GM12801 (cell line): ENCODE results near the gene CDNF.

Experiments used
- CTCF ChIP-seq: IDR thresholded peaks from one replicate; pipeline ENCODE4 v1.5.1; 2011; ENCODE audit warnings: control low read depth; ENCODE audit not compliant: insufficient read length; ENCODE audit errors: extremely low read depth

Gene CDNF

GRCh38 chr10:14820010-14820774, 17.6 kb downstream of the CDNF start:
- no peak for TF ChIP-seq CTCF

GRCh38 chr10:14815681-14816080, 22.2 kb downstream of the CDNF start:
- no peak for TF ChIP-seq CTCF

GRCh38 chr10:14812271-14812670, 25.6 kb downstream of the CDNF start:
- no peak for TF ChIP-seq CTCF

- TF ChIP-seq CTCF: no peak
Measured at GRCh38 chr10:14810969-14811953, 26.6 kb downstream of the CDNF start.

GRCh38 chr10:14806318-14806717, 31.5 kb downstream of the CDNF start:
- TF ChIP-seq CTCF: no peak

GRCh38 chr10:14803827-14804226, 34.0 kb downstream of the CDNF start:
- no peak for TF ChIP-seq CTCF

- TF ChIP-seq CTCF: no peak
Measured at GRCh38 chr10:14801723-14802122, 36.1 kb downstream of the CDNF start.
